Measurements from ENCODE around the gene MCAM.
A peak's percentile ranks its signal among the peaks of the same experiment; 100 is the strongest.

The MCAM gene

GRCh38 chr11:119309411-119309810, 7.5 kb downstream of the MCAM start:
- DNase-seq (ENCODE audit: low spot score) (no peak), FAIRE-seq (no peak)

GRCh38 chr11:119307974-119308373, 9.0 kb downstream of the MCAM start:
- FAIRE-seq (no peak), DNase-seq (ENCODE audit: low spot score) (no peak)

- DNase-seq (ENCODE audit: low spot score) = no peak
- no peak for FAIRE-seq
Observed at GRCh38 chr11:119307219-119307618, 9.7 kb downstream of the MCAM start.

DNA sequence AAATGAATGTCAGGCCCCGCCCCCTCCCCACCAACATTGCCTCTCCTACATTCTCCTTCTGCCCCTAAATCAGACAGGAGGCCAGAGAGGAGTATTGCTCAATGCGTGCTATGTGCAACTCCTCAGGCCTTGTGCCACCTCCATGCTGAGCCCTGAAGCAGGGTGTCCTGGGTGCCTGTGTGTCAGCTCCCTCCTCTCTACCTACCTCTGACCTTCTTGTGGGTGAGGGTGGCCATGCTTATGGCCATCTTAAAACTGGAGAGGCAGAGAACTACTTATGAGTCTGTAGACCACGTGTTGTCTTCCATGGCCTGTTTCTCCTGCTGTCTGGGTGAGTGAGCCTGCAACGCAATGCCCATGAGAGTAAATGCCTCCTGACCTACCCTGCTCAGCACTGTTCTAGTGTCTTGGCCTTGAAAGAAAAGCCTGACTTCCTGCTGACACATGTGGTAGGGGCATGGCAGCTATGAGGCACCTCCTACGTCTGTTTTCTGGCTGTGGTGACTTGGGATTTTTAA, 10.5 kb downstream of the MCAM start:
- DNase-seq (ENCODE audit: low spot score) (no peak), FAIRE-seq (no peak)

DNA sequence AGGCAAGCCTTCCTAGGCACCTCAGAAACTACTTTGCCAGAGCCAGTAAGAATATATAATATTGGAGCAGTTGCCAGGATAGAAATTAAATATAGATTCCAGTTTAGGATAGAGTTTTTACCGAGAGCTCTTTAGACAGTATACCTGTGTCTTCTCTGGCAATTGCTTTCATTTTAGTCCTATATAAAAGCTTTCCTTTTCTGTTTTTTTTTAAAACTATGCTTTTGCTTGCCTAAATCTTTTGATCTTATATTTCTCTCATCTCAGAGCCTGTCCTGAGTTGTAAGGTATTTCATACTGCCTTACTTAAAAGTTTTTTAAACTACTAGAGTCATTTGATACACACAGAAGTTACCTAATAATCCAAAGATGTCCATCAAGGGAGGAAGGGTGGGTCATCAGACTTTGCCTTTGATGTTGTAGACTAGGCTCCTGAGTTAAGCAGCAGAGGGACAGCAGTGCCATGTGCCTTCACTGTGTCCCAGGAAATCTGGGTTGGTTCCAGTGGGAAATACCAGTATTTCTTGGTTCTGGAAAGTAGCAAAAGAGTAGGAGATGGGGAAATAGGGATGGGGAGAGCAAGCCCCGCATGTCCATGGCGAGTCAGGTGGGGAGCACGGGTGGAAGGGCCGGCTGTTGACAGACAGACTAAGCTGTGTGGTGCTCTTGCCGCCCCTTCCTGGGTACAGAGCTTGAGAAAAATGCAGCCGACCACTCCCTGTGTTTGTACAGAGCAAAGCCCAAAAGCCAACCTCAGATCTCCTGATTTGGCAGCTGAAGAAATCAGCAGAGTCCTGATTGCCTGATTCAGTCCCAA, 11.2 kb downstream of the MCAM start:
- DNase-seq (ENCODE audit: low spot score) = no peak
- no peak for FAIRE-seq

DNA sequence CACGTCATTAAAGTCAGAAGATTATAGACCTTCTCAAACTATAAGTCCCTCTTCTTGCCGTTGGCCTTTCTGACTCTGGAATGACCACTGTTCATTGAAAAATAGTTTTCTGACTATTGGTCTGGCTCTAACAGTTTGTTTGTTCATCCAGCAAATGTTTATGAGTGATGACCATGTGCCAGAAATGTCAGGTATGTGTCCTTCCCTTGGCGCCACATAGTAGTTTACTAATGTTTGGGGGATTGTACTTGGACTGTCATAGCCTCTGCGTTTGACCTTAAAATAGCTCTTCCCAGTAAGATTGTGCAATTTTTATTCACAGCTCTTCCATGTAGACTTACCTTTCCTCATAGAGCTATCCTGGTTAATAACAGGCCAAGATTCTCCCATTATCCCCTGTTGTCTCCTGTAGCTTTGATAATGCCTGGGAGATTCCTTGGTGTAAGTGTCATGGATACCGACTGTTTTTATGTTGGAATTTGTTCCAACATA, 13.7 kb downstream of the MCAM start:
- no peak for DNase-seq (ENCODE audit: low spot score)
- no peak for FAIRE-seq

- FAIRE-seq (no peak), DNase-seq (ENCODE audit: low spot score) (no peak)
Observed at GRCh38 chr11:119300198-119300964, 16.5 kb downstream of the MCAM start.

DNA sequence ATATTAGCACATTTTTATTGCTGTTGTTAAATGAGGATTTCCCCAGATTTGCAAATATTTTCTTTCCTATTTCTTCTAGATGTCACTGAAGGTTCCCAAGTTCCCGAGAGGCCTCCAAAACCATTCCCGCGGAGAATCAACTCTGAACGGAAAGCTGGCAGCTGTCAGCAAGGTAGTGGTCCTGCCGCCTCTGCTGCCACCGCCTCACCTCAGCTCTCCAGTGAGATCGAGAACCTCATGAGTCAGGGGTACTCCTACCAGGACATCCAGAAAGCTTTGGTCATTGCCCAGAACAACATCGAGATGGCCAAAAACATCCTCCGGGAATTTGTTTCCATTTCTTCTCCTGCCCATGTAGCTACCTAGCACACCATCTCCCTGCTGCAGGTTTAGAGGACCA, 17.5 kb downstream of the MCAM start:
- DNase-seq (ENCODE audit: low spot score) = no peak
- no peak for FAIRE-seq

GRCh38 chr11:119298726-119299125, 18.2 kb downstream of the MCAM start:
- DNase-seq (ENCODE audit: low spot score) = no peak

DNA sequence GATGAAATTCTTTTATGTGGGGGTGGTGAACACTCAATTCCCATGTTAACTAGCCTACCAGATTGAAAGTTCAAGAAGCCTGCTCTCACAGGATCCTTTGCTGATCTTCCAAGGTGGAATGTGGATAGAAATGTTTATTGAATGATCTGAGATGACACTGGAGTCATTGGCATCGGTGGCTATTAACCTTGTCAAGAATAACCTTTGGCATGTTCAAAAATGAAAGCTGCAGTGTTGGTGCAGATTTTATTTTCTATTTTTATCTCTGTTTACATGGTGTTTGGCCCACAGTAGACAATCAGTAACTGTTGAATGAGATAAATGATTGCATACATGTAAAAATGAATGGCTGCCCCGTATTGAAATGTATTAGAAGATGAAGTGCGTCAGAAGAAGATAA, 19.0 kb downstream of the MCAM start:
- DNase-seq (ENCODE audit: low spot score) (no peak), FAIRE-seq (no peak)

More at GRCh38 chr11:119298726-119299125, 18.2 kb downstream of the MCAM start:
- no peak for FAIRE-seq

GRCh38 chr11:119295178-119295577, 21.8 kb downstream of the MCAM start:
- no peak for DNase-seq (ENCODE audit: low spot score)

GRCh38 chr11:119293461-119293860, 23.5 kb downstream of the MCAM start:
- DNase-seq (ENCODE audit: low spot score) (no peak), FAIRE-seq (no peak)

More at GRCh38 chr11:119295178-119295577, 21.8 kb downstream of the MCAM start:
- no peak for FAIRE-seq

DNA sequence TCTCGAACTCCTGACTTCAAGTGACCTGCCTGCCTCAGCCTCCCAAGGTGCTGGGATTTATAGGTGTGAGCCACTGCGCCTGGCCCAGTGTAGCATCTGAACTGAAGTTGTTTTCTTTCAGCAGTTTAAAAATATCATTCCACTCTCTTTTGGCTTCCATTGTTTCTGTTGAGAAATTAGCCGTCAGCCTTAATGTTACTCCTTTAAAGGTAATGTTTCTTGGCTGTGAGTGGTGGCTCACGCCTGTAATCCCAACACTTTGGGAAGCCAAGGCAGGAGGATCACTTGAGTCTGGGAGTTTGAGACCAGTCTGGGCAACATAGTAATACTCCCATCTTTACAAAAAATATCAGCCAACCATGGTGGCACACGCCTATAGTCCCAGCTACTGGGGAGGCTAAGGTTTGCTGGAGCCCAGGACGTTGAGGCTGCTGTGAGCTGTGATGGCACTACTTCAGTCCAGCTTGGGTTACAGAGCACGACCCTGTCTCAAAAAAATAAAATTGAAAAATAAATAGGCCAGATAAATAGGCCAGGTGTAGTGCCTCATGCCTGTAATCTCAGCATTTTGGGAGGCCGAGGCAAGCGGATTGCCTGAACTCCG, 25.9 kb downstream of the MCAM start:
- no peak for DNase-seq (ENCODE audit: low spot score)
- FAIRE-seq = no peak

GRCh38 chr11:119288219-119288618, 28.7 kb downstream of the MCAM start:
- DNase-seq (ENCODE audit: low spot score) (no peak), FAIRE-seq (no peak)

GRCh38 chr11:119285431-119285830, 31.5 kb downstream of the MCAM start:
- FAIRE-seq (no peak), DNase-seq (ENCODE audit: low spot score) (no peak)

- peak; percentile 8 for DNase-seq (ENCODE audit: low spot score)
Observed at GRCh38 chr11:119284344-119285157, 32.4 kb downstream of the MCAM start.

DNA sequence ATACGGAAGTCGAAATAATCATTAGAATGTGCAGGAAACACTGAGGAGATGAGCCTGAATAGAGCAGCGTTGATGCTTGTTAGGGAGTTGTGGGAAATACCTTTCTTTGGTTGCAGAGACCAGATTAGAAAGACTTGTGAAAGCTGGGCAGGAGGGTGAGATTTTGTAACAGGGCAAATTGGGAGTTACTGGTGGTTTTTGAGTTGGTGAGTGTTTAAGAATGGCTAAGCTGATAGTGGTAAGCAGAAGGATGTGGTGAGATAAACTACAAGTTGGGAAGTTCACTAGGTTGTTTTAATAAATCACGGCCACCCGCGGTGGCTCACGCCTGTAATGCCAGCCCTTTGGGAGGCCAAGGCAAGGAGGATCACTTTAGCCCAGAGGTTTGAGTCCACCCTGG, 34.4 kb downstream of the MCAM start:
- no peak for DNase-seq (ENCODE audit: low spot score)
- FAIRE-seq = no peak

More at GRCh38 chr11:119284344-119285157, 32.4 kb downstream of the MCAM start:
- FAIRE-seq = no peak

DNA sequence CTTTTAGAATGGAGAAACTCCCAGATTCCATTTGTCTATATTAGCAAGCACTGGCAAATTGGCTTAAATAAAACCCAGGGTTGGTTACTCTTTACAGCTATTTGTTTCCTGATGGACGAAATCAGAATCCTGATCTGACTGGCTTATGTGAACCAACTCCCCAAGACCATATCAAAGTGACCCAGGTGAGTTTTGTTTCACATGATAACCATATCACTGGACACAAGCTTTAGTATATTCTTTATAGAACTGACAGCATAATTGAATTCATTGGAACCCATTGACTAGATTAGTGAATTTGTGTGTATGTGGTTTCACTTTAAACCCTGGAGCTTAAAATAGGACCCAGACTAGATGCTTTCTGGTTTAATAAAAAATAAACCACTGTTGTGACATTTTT, 39.3 kb downstream of the MCAM start:
- no peak for DNase-seq (ENCODE audit: low spot score)
- no peak for FAIRE-seq

- FAIRE-seq (no peak), DNase-seq (ENCODE audit: low spot score) (no peak)
Observed at GRCh38 chr11:119273721-119274120, 43.2 kb downstream of the MCAM start.

DNA sequence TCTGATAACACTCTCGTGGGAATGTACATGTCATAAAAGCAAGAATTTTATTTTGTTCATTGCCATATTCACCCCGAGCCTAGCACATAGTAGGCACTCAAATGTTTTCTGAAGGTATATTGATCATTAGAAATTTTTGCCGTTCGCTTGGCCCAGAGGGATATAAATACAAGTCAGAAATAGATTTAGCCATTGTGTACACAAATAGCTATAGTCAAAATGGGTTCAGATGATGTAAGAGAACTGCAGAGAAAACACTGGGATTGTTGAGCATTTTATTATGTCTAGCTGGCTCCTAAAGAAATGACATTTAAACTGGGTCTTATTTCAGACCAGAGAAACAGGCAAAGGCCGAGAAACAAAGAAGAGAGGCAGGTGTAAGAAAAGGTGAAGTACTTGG, 49.3 kb downstream of the MCAM start:
- FAIRE-seq = no peak

More for the DNA sequence above, 49.3 kb downstream of the MCAM start:
- DNase-seq (ENCODE audit: low spot score) = no peak

Measured in urothelium cell line (cell line).